B cell (primary cell): Measurements from ENCODE around the gene EEF1B2.

Experiments
- EZH2 ChIP-seq: IDR thresholded peaks from 2 replicates; pipeline ENCODE4 v1.6.1; 2012; ENCODE audit warnings: borderline replicate concordance, low read depth, mild to moderate bottlenecking, moderate library complexity, low read length; ENCODE audit not compliant: insufficient read depth, poor library complexity, severe bottlenecking
- TF ChIP-seq, protein P1 (sequence below): fragments of 200-600 bp; IDR thresholded peaks from one replicate; pipeline ENCODE4 v1.8.0; 2022; ENCODE audit warnings: antibody characterized with exemption, mild to moderate bottlenecking

GRCh38 chr2:206192157-206192556, 32.5 kb downstream of the EEF1B2 start:
- TF ChIP-seq, protein P1, sequence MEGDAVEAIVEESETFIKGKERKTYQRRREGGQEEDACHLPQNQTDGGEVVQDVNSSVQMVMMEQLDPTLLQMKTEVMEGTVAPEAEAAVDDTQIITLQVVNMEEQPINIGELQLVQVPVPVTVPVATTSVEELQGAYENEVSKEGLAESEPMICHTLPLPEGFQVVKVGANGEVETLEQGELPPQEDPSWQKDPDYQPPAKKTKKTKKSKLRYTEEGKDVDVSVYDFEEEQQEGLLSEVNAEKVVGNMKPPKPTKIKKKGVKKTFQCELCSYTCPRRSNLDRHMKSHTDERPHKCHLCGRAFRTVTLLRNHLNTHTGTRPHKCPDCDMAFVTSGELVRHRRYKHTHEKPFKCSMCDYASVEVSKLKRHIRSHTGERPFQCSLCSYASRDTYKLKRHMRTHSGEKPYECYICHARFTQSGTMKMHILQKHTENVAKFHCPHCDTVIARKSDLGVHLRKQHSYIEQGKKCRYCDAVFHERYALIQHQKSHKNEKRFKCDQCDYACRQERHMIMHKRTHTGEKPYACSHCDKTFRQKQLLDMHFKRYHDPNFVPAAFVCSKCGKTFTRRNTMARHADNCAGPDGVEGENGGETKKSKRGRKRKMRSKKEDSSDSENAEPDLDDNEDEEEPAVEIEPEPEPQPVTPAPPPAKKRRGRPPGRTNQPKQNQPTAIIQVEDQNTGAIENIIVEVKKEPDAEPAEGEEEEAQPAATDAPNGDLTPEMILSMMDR = no peak
- no peak for TF ChIP-seq EZH2
